GM12878 (cell line): ENCODE measurements around the gene KIRREL3. TPM values are rescaled to one million over a fixed set of nuclear protein-coding genes. Genes with fewer than 3 reads are reported as not detected.

ENCODE experiments used
- ATAC-seq: fragments of 200-7000 bp; cut with Tn5 transposase; 3 replicates; pipeline ENCODE4 v1.9.1; 2020; ENCODE audit warnings: mild to moderate bottlenecking, moderate library complexity
- BruUV-seq: library from RNA; stranded (reverse); fragments of 400-500 nt; replicated peaks from 2 replicates; lab custom pipeline; 2021; lab: Mats Ljungman, UMichigan
- CTCF ChIA-PET: fragments of 300-600 bp; sonication (Branson Sonifier 250); formaldehyde crosslinking; extraction: SDS; loops from one replicate; lab custom pipeline; 2021; ENCODE audit warnings: inconsistent platforms; lab: Yijun Ruan, JAX
- POLR2A ChIA-PET: fragments of 350-600 bp; formaldehyde crosslinking; extraction: SDS; loops from one replicate; lab custom pipeline; 2021; ENCODE audit warnings: inconsistent platforms; lab: Charles Lee
- RAD21 ChIA-PET: fragments of 300-600 bp; sonication (Branson Sonifier 250); formaldehyde crosslinking; loops from one replicate; lab custom pipeline; 2023; ENCODE audit warnings: antibody characterized with exemption; ENCODE audit not compliant: unreplicated experiment; lab: Charles Lee
- SMC1A ChIA-PET: fragments of 300-600 bp; sonication (Branson Sonifier 250); formaldehyde crosslinking; loops from one replicate; lab custom pipeline; 2023; ENCODE audit not compliant: unreplicated experiment, uncharacterized antibody; lab: Charles Lee
- DNase-seq: peaks from one replicate; pipeline ENCODE4 v3.0.0-alpha.2; 2011; ENCODE audit warnings: low read depth, low spot score
- FAIRE-seq: peaks from 3 replicates; lab custom pipeline; 2011; peaks lifted over from hg19 to GRCh38; lab: Jason Lieb, UNC
- H2AFZ ChIP-seq: 2 replicates; pipeline ENCODE4 v1.6.0; 2011; ENCODE audit warnings: low read depth, low read length, control low read depth; ENCODE audit not compliant: control insufficient read depth
- H3K27ac ChIP-seq: 2 replicates; pipeline ENCODE4 v1.5.1; 2011; ENCODE audit warnings: control low read depth; ENCODE audit not compliant: control insufficient read depth, insufficient read depth
- H3K27me3 ChIP-seq, 2 experiments: replicated peaks in 1 of 2; 2 replicates each; pipeline versions ENCODE4 v1.6.0 to v1.6.1; 2011; ENCODE audit warnings: low read length in 1 of 2; ENCODE audit not compliant: control insufficient read depth in 2 of 2, insufficient read depth in 2 of 2
- H3K36me3 ChIP-seq, 2 experiments: 2 replicates each; pipeline ENCODE4 v1.5.1; 2011; ENCODE audit warnings: low read length in 1 of 2; ENCODE audit not compliant: control insufficient read depth in 2 of 2, insufficient read depth in 2 of 2
- H3K4me1 ChIP-seq: 2 replicates; pipeline ENCODE4 v1.6.1; 2011; ENCODE audit warnings: mild to moderate bottlenecking, low read length, moderate library complexity, mixed read lengths; ENCODE audit not compliant: control insufficient read depth, insufficient read depth
- H3K4me2 ChIP-seq: 2 replicates; pipeline ENCODE4 v1.6.0; 2011; ENCODE audit warnings: control low read depth; ENCODE audit not compliant: control insufficient read depth, insufficient read depth
- H3K4me3 ChIP-seq: fragments of 200-600 bp; sonication (generic); 2 replicates; pipeline ENCODE4 v1.5.1; 2016
- H3K79me2 ChIP-seq: 2 replicates; pipeline ENCODE4 v1.6.0; 2011; ENCODE audit warnings: low read length; ENCODE audit not compliant: control insufficient read depth, insufficient read depth
- H3K9ac ChIP-seq: 2 replicates; pipeline ENCODE4 v1.8.0; 2011; ENCODE audit warnings: low read length, control low read depth, mixed read lengths; ENCODE audit not compliant: control insufficient read depth, insufficient read depth
- H3K9me3 ChIP-seq: replicated peaks from 3 replicates; pipeline ENCODE4 v1.5.1; 2011; ENCODE audit warnings: mild to moderate bottlenecking, low read length; ENCODE audit not compliant: control insufficient read depth, insufficient read depth
- H4K20me1 ChIP-seq: 2 replicates; pipeline ENCODE4 v1.6.0; 2011; ENCODE audit not compliant: control insufficient read depth, insufficient read depth
- EED ChIP-seq: sonication (generic); IDR thresholded peaks from 2 replicates; pipeline ENCODE4 v1.6.1; 2016; ENCODE audit warnings: antibody characterized with exemption, low read depth
- KLF5 ChIP-seq: fragments of 450-650 bp; IDR thresholded peaks from 2 replicates; pipeline ENCODE4 v1.6.1; 2014; ENCODE audit warnings: mild to moderate bottlenecking; ENCODE audit not compliant: partially characterized antibody
- MXI1 ChIP-seq: fragments of 150-350 bp; IDR thresholded peaks from 2 replicates; pipeline ENCODE4 v1.6.1; 2011; ENCODE audit warnings: low read depth, mild to moderate bottlenecking, inconsistent platforms, low read length, improper control_type of control experiment
- PAX5 ChIP-seq: IDR thresholded peaks from 2 replicates; pipeline ENCODE4 v1.6.1; 2011; ENCODE audit warnings: low read depth, low read length, borderline replicate concordance
- POLR2A ChIP-seq: IDR thresholded peaks from 2 replicates; pipeline ENCODE4 v1.6.1; 2011; ENCODE audit warnings: low read depth, mild to moderate bottlenecking, low read length
- REST ChIP-seq: IDR thresholded peaks from 2 replicates; pipeline ENCODE4 v1.6.1; 2012; ENCODE audit warnings: mild to moderate bottlenecking, low read depth, low read length
- RUNX3 ChIP-seq: IDR thresholded peaks from 2 replicates; pipeline ENCODE4 v1.6.1; 2012; ENCODE audit warnings: low read length, inconsistent platforms
- SIX5 ChIP-seq: IDR thresholded peaks from 2 replicates; pipeline ENCODE4 v1.6.1; 2011; ENCODE audit warnings: mild to moderate bottlenecking, low read depth, low read length, moderate library complexity; ENCODE audit not compliant: severe bottlenecking
- SPI1 ChIP-seq: IDR thresholded peaks from 2 replicates; pipeline ENCODE4 v1.6.1; 2011; ENCODE audit warnings: low read depth, mild to moderate bottlenecking, low read length, moderate library complexity, borderline replicate concordance; ENCODE audit not compliant: insufficient read depth
- SREBF2 ChIP-seq: IDR thresholded peaks from 2 replicates; pipeline ENCODE4 v1.6.1; 2012; ENCODE audit warnings: mild to moderate bottlenecking, low read length
- TARDBP ChIP-seq: IDR thresholded peaks from 2 replicates; pipeline ENCODE4 v1.6.1; 2016; ENCODE audit warnings: borderline replicate concordance
- WRNIP1 ChIP-seq: IDR thresholded peaks from 2 replicates; pipeline ENCODE4 v1.6.1; 2011; ENCODE audit warnings: low read depth, low read length, improper control_type of control experiment, borderline replicate concordance
- WGBS: methylation state at CpG from one replicate; pipeline ENCODE4 v1.1.6; 2016; ENCODE audit warnings: low lambda C conversion rate; ENCODE audit not compliant: insufficient replicate concordance, insufficient coverage; ENCODE audit errors: missing lambda C conversion rate; 5-methylcytosine and 5-hydroxymethylcytosine counted together
- in situ Hi-C: fragments of 300-500 bp; cut with MboI; formaldehyde crosslinking; loops from 9 replicates; pipeline ENCODE4 v1.14.3; 2018; ENCODE audit warnings: mixed read lengths
- intact Hi-C: fragments of 100-400 bp; cut with micrococcal nuclease; formaldehyde crosslinking; loops from one replicate; pipeline ENCODE4 v1.14.2; 2022; ENCODE audit not compliant: unreplicated experiment
- polyA plus RNA-seq, 11 experiments: library from polyadenylated mRNA; depleted of rRNA in 4 of 11; unstranded in 6 of 11; stranded (reverse) in 5 of 11; fragments of >200 nt; fragmentation: Nextera tagmentation in 4 of 11; fragmentation: Illumina TruSeq in 1 of 11; extraction: Ambion mirVana in 4 of 11; extraction: Trizol in 1 of 11; gene quantifications; 1 replicate in 1 of 11; 2 replicates in 10 of 11; pipeline versions ENCODE4 v1.2.1 to v1.2.3, GENCODE V29; 2011 to 2016; ENCODE audit warnings: inconsistent platforms in 2 of 11, missing spikeins in 2 of 11, low read depth in 1 of 11
- total RNA-seq, 4 experiments: library from RNA; depleted of rRNA in 3 of 4; stranded (reverse); fragments of >200 nt in 3 of 4; fragmentation: Illumina TruSeq in 1 of 4; extraction: Trizol in 1 of 4; gene quantifications; 2 replicates each; pipeline versions ENCODE4 v1.2.1 to v1.2.3, GENCODE V29; 2013 to 2021
- TF ChIP-seq, protein P1 (sequence below): fragments of 450-650 bp; IDR thresholded peaks from 2 replicates; pipeline ENCODE4 v1.6.1; 2016; ENCODE audit warnings: mild to moderate bottlenecking

The KIRREL3 gene
- total and polyA plus RNA-seq, 10 of the 15 experiments (the other 5 are each of a cell fraction or from before 2014, with no cell fraction given), result under 0.01 TPM; not detected in 9

DNA sequence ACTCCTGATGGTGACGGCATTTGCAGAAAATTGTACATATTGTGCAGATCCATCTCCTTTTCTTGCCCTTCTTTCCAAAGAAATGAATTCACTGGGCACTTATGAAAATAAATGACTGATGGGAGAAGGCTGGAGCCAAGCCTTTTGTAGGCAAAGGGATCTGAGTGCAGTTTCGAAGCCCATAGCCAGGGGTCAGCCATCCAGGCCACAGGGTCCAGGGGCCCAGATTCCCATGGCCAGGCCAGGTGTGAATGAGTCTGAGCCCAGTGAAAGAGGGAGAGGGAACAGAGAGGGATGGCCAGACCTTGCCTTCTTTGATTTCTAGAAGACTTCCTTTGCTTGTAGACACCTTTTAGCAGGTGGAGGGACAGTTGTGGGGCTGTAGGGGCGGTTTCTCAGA lies 209.1 kb downstream of the KIRREL3 start:
- Histone ChIP-seq H3K9me3 (no peaks in the 10 kb centered on the region), H4K20me1 (no peaks in the 10 kb centered on the region), H3K4me2 (no peak overlapping the region), H3K27ac (no peak overlapping the region), H3K36me3 (no peaks in the 10 kb centered on the region), H3K9ac (no peak overlapping the region), H3K4me3 (no peak overlapping the region), H3K27me3 (peaks cover 0 to 5% of the 10 kb centered on the region in 2 experiments; a peak in 2 of 4 replicates), H3K4me1 (no peaks in the 10 kb centered on the region), H3K79me2 (no peaks in the 10 kb centered on the region), H2AFZ (no peak overlapping the region)
- no peak for FAIRE-seq
- in situ Hi-C loops (no loop called here), intact Hi-C loops (no loop called here)
- no peak for ATAC-seq
- 0% methylated on average over 3 of the region's 3 CpGs for WGBS
- SMC1A ChIA-PET, result no interaction called here
- TF ChIP-seq KLF5 (no peak), TARDBP (no peak), RUNX3 (no peak), SREBF2 (no peak), EED (no peak), POLR2A (no peak), PAX5 (no peak), REST (no peak), SIX5 (no peak), WRNIP1 (no peak), MXI1 (no peak), SPI1 (no peak)
- TF ChIP-seq, protein P1, sequence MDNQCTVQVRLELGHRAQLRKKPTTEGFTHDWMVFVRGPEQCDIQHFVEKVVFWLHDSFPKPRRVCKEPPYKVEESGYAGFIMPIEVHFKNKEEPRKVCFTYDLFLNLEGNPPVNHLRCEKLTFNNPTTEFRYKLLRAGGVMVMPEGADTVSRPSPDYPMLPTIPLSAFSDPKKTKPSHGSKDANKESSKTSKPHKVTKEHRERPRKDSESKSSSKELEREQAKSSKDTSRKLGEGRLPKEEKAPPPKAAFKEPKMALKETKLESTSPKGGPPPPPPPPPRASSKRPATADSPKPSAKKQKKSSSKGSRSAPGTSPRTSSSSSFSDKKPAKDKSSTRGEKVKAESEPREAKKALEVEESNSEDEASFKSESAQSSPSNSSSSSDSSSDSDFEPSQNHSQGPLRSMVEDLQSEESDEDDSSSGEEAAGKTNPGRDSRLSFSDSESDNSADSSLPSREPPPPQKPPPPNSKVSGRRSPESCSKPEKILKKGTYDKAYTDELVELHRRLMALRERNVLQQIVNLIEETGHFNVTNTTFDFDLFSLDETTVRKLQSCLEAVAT, result no peak
- DNase-seq, result no peak
- CTCF ChIA-PET, result no interaction called here
- POLR2A ChIA-PET, result no interaction called here
- RAD21 ChIA-PET, result no interaction called here
- BruUV-seq, result no TSS peak
